Hematopoietic multipotent progenitor cell (in vitro differentiated cells): ENCODE results near the gene EXOSC2. TPM values are rescaled to one million over a fixed set of nuclear protein-coding genes. Genes with fewer than 3 reads are reported as not detected.

ENCODE experiments used
- DNase-seq, 3 donors: peaks; one replicate each; pipeline ENCODE4 v3.0.0-alpha.2; 2011 to 2015; ENCODE audit warnings: low read depth in 2 of 3, low spot score in 2 of 3
- total RNA-seq: library from RNA; depleted of rRNA; stranded (reverse); fragments of >200 nt; gene quantifications from one replicate; pipeline ENCODE4 v1.2.3, GENCODE V29; 2012

EXOSC2 gene
- total RNA-seq, 1 donor, result 33.4 TPM

- no peak for DNase-seq
Observed at GRCh38 chr9:130693101-130693425, 517 bp upstream of the EXOSC2 start.

GRCh38 chr9:130694205-130694604 is 625 bp downstream of the EXOSC2 start:
- DNase-seq, result no peak

GRCh38 chr9:130696139-130696650 is 2.6 kb downstream of the EXOSC2 start:
- DNase-seq, result no peak

- no peak for DNase-seq
Observed at GRCh38 chr9:130696996-130697395, 3.4 kb downstream of the EXOSC2 start.

- no peak for DNase-seq
Observed at GRCh38 chr9:130698514-130698913, 4.9 kb downstream of the EXOSC2 start.

- DNase-seq, result no peak
Observed at GRCh38 chr9:130699047-130699446, 5.5 kb downstream of the EXOSC2 start.

- peak in 2 of 3 donors; percentile 66 to 81 for DNase-seq
Observed at GRCh38 chr9:130701059-130702022, 7.8 kb downstream of the EXOSC2 start.

- DNase-seq, result no peak
Observed at GRCh38 chr9:130703501-130703900, 9.9 kb downstream of the EXOSC2 start.

GRCh38 chr9:130707225-130707976 is 13.8 kb downstream of the EXOSC2 start:
- DNase-seq, result peak; percentile 58 to 87 (median 71)

GRCh38 chr9:130710822-130711352 is 17.3 kb downstream of the EXOSC2 start:
- no peak for DNase-seq

GRCh38 chr9:130711469-130711868 is 17.9 kb downstream of the EXOSC2 start:
- DNase-seq, result no peak

- DNase-seq, result peak; percentile 80 to 98 (median 97)
Observed at GRCh38 chr9:130712564-130713285, 19.1 kb downstream of the EXOSC2 start.

GRCh38 chr9:130713286-130713960 is 19.8 kb downstream of the EXOSC2 start:
- DNase-seq, result no peak

GRCh38 chr9:130714586-130715110 is 21.1 kb downstream of the EXOSC2 start:
- no peak for DNase-seq

- no peak for DNase-seq
Observed at GRCh38 chr9:130715270-130715669, 21.7 kb downstream of the EXOSC2 start.

GRCh38 chr9:130718562-130718961 is 25.0 kb downstream of the EXOSC2 start:
- DNase-seq, result no peak

- no peak for DNase-seq
Observed at GRCh38 chr9:130720762-130721161, 27.2 kb downstream of the EXOSC2 start.

GRCh38 chr9:130728721-130729120 is 35.1 kb downstream of the EXOSC2 start:
- DNase-seq, result no peak

- DNase-seq, result no peak
Observed at GRCh38 chr9:130729145-130729544, 35.6 kb downstream of the EXOSC2 start.

GRCh38 chr9:130731355-130731754 is 37.8 kb downstream of the EXOSC2 start:
- no peak for DNase-seq
